Activated naive CD4-positive, alpha-beta T cell treated with anti-CD3 and anti-CD28 coated beads, Interleukin-2, amount 50 U/mL, for 72 hours (primary cell): Measurements from ENCODE around the gene GPRC5D. TPM values are rescaled to one million over a fixed set of nuclear protein-coding genes. Genes with fewer than 3 reads are reported as not detected.

Experiments
- ATAC-seq, 2 donors: fragments of 150-1000 bp; cut with Tn5 transposase; 2 replicates each; pipeline ENCODE4 v1.10.0; 2021; ENCODE audit warnings: mild to moderate bottlenecking in 2 of 2, moderate library complexity in 2 of 2
- DNase-seq, 2 donors: peaks; one replicate each; pipeline ENCODE4 v3.0.0; 2021 to 2022; ENCODE audit warnings: low spot score in 2 of 2
- H3K27ac Mint-ChIP-seq, 2 donors: one replicate each; pipeline ENCODE4 v1.8.0; 2022; ENCODE audit warnings: mild to moderate bottlenecking in 2 of 2, mixed read lengths in 2 of 2
- H3K36me3 Mint-ChIP-seq, 2 donors: one replicate each; pipeline ENCODE4 v1.8.0; 2022; ENCODE audit warnings: mixed read lengths in 2 of 2
- H3K9me3 Mint-ChIP-seq, 2 donors: one replicate each; pipeline ENCODE4 v1.8.0; 2022; ENCODE audit warnings: mixed read lengths in 2 of 2
- total RNA-seq, 2 donors: library from RNA; stranded (reverse); gene quantifications; one replicate each; pipeline ENCODE4 v1.2.3, GENCODE V29; 2022

The GPRC5D gene
- total RNA-seq, 2 donors from 2014 or later: not detected

GRCh38 chr12:12907552-12907951 is 44.4 kb downstream of the GPRC5D start:
- DNase-seq (no peak), ATAC-seq (no peak)
- Mint-ChIP-seq H3K36me3 (no peaks in the 10 kb centered on the region), H3K27ac (no peak overlapping the region), H3K9me3 (no peaks in the 10 kb centered on the region)

- no peaks in the 10 kb centered on the region for H3K9me3 Mint-ChIP-seq
- no peak overlapping the region for H3K27ac Mint-ChIP-seq
- DNase-seq: no peak
- no peaks in the 10 kb centered on the region for H3K36me3 Mint-ChIP-seq
- no peak for ATAC-seq
These were observed 48.0 kb downstream of the GPRC5D start for GRCh38 chr12:12903642-12904609.

- ATAC-seq (no peak), DNase-seq (no peak)
- Mint-ChIP-seq H3K27ac (no peak overlapping the region), H3K9me3 (no peaks in the 10 kb centered on the region), H3K36me3 (no peaks in the 10 kb centered on the region)
These were observed 49.9 kb downstream of the GPRC5D start for GRCh38 chr12:12902036-12902435.

GRCh38 chr12:12901158-12901791 is 50.7 kb downstream of the GPRC5D start:
- DNase-seq (peak in 1 of 2 donors; percentile 21), ATAC-seq (peak in 1 of 2 donors; percentile 28)
- H3K36me3 Mint-ChIP-seq: no peaks in the 10 kb centered on the region
- H3K27ac Mint-ChIP-seq: no peak overlapping the region
- H3K9me3 Mint-ChIP-seq: no peaks in the 10 kb centered on the region

GRCh38 chr12:12900786-12901157 is 51.2 kb downstream of the GPRC5D start:
- Mint-ChIP-seq H3K36me3 (no peaks in the 10 kb centered on the region), H3K9me3 (no peaks in the 10 kb centered on the region), H3K27ac (peak overlapping the region; percentile 22 to 81)
- DNase-seq: no peak
- ATAC-seq: no peak

GRCh38 chr12:12899530-12900380 is 52.2 kb downstream of the GPRC5D start:
- no peaks in the 10 kb centered on the region for H3K9me3 Mint-ChIP-seq
- H3K27ac Mint-ChIP-seq: peak overlapping the region; percentile 51 to 81
- DNase-seq (peak; percentile 61 to 69), ATAC-seq (peak; percentile 91)
- no peaks in the 10 kb centered on the region for H3K36me3 Mint-ChIP-seq

- Mint-ChIP-seq H3K36me3 (no peaks in the 10 kb centered on the region), H3K9me3 (no peaks in the 10 kb centered on the region), H3K27ac (peak overlapping the region; percentile 51 to 81)
- DNase-seq (peak in 1 of 2 donors; percentile 19), ATAC-seq (no peak)
These were observed 53.0 kb downstream of the GPRC5D start for GRCh38 chr12:12898911-12899511.

- no peak for DNase-seq
- no peak for ATAC-seq
- Mint-ChIP-seq H3K27ac (no peak overlapping the region), H3K36me3 (no peaks in the 10 kb centered on the region), H3K9me3 (no peaks in the 10 kb centered on the region)
These were observed 53.7 kb downstream of the GPRC5D start for GRCh38 chr12:12898136-12898717.

- DNase-seq: no peak
- no peaks in the 10 kb centered on the region for H3K9me3 Mint-ChIP-seq
- H3K36me3 Mint-ChIP-seq: no peaks in the 10 kb centered on the region
- H3K27ac Mint-ChIP-seq: no peak overlapping the region
- no peak for ATAC-seq
These were observed 54.7 kb downstream of the GPRC5D start for GRCh38 chr12:12897302-12897701.

- ATAC-seq (no peak), DNase-seq (no peak)
These were observed 55.7 kb downstream of the GPRC5D start for GRCh38 chr12:12896260-12896659.

GRCh38 chr12:12893438-12893837 is 58.5 kb downstream of the GPRC5D start:
- Mint-ChIP-seq H3K27ac (no peak overlapping the region), H3K9me3 (no peaks in the 10 kb centered on the region), H3K36me3 (no peaks in the 10 kb centered on the region)
- no peak for ATAC-seq
- no peak for DNase-seq

More at GRCh38 chr12:12896260-12896659, 55.7 kb downstream of the GPRC5D start:
- H3K36me3 Mint-ChIP-seq: no peaks in the 10 kb centered on the region
- H3K9me3 Mint-ChIP-seq: no peaks in the 10 kb centered on the region
- no peak overlapping the region for H3K27ac Mint-ChIP-seq

- no peaks in the 10 kb centered on the region for H3K36me3 Mint-ChIP-seq
- H3K27ac Mint-ChIP-seq: no peak overlapping the region
These were observed 59.3 kb downstream of the GPRC5D start for GRCh38 chr12:12892681-12893141.

GRCh38 chr12:12891881-12892355 is 60.1 kb downstream of the GPRC5D start:
- Mint-ChIP-seq H3K36me3 (no peaks in the 10 kb centered on the region), H3K27ac (no peak overlapping the region), H3K9me3 (no peaks in the 10 kb centered on the region)
- DNase-seq (no peak), ATAC-seq (no peak)

More at GRCh38 chr12:12892681-12893141, 59.3 kb downstream of the GPRC5D start:
- ATAC-seq (no peak), DNase-seq (no peak)
- no peaks in the 10 kb centered on the region for H3K9me3 Mint-ChIP-seq

- H3K36me3 Mint-ChIP-seq: no peaks in the 10 kb centered on the region
- H3K27ac Mint-ChIP-seq: peak within 1 kb of the TSS; percentile 39 to 80
- H3K9me3 Mint-ChIP-seq: no peaks in the 10 kb centered on the region
- DNase-seq (peak; percentile 33 to 59), ATAC-seq (peak; percentile 70 to 84)
These were observed 60.7 kb downstream of the GPRC5D start, which contains the start of gene GPRC5A for GRCh38 chr12:12891080-12891880. Gene GPRC5A, plus strand, starts transcription at chr12:12891562. Its CDS starts 16,688 bp downstream, at chr12:12908250.
